ACHN (cell line): ENCODE data around the gene BMPR1A.
A peak's percentile ranks its signal among the peaks of the same experiment; 100 is the strongest.

Source experiments
- DNase-seq: peaks from one replicate; pipeline ENCODE4 v3.0.0-alpha.2; 2015
- in situ Hi-C: cut with HindIII; loops from 2 replicates; pipeline ENCODE4 v1.10.0; 2017; ENCODE audit warnings: low sequenced_read_pairs, low pct_ligation_motif_present, low pct_unique_long_range_greater_than_20kb

Gene BMPR1A

DNA sequence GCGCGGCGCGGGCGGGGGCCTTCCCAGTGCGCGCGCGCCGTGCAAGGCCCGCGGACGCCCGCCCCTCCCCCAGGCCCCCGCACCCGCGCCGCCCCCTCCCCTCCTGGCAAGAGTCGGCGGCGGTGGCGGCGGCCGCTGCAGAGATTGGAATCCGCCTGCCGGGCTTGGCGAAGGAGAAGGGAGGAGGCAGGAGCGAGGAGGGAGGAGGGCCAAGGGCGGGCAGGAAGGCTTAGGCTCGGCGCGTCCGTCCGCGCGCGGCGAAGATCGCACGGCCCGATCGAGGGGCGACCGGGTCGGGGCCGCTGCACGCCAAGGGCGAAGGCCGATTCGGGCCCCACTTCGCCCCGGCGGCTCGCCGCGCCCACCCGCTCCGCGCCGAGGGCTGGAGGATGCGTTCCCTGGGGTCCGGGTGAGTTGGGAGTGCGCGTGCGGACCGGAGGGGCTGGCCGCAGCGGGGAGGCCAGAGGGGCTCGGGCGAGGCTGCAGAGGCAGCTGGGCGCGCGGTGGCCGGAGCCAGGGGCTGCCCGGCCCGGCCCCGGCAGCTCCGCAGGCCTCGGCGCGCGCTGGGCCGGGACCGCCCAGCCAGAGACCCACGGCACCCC lies at the start of gene BMPR1A:
BMPR1A (plus strand) TSS at position 109 of the 602 bp plus-strand sequence. CDS start 119,400 bp downstream, outside the sequence.
- DNase-seq, result peak; percentile 92
- in situ Hi-C loops, result no loop called here

DNA sequence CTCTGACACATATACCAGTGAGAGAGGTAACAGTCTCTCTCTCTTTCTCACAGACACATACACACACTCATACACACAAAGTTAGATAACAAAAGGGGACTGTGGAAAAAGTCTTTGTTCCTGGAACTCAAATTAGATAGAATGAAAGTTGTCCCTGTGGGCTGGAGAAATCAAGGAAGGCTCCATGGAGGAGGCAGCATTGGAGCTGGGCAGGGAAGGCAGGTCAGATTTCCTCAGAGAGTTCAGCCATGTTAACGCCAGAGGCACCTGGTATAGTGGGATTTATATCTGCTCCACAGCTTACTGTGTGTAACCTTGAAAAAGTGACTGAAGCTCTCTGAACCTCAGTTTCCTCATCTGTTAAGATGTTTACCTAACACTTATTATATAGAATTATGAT lies 49.4 kb upstream of the BMPR1A start:
- no peak for DNase-seq
- in situ Hi-C loops, result no loop called here

DNA sequence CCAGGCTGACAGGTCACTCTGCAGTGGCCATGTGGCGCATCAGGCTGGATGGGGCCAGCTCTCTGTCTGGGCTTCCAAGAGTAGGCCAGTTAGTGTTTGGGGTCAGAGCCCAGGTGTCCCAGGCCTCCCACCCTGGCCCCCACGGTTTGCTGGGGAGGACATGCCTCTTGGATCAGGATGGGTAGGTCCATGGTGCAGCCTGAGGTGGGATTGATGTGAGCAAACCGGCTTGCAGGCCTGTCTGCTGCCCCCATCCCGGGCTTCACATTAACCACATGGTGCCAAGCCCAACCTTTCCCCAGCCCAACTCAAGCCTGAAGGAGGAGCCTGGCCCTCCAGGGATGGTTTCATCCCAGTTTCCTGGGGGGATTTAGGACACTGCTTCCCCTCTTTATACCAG lies 48.9 kb upstream of the BMPR1A start:
- DNase-seq, result no peak
- in situ Hi-C loops, result no loop called here

DNA sequence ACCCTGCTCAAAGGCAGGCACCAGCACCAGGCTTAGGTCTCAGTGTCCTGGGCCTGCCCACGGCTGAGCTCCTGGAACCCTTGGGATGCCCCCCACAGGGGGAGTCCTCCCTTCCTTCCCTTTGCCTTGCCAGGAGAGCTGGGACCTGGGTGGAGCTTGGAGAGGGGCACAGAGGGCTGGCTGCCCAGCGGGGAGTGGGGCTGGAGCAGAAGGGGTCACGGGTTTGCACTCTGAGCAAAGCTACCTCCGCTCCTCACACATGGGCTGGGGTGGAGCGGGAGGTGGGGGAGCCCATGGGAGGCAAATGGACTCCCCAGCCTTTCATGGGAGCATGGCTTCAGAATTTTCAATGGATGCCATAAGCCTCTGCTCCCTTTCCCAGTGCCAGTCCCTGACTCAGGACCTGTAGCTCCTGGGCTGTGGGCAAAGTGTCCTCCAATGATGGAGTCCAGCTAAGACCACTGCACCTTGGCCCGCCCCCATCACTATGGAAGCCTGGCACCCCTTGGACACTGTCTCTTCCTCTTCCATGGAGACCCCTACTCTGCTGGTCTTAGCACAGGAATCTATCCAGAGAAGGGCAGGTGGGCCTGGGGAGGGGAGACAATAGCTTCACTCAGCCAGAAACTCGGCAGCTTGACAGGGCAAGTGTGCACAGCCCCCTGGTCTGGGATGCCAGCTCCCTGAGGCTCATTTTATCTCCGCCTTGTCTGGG lies 48.2 kb upstream of the BMPR1A start:
- DNase-seq, result no peak
- in situ Hi-C loops, result no loop called here

DNA sequence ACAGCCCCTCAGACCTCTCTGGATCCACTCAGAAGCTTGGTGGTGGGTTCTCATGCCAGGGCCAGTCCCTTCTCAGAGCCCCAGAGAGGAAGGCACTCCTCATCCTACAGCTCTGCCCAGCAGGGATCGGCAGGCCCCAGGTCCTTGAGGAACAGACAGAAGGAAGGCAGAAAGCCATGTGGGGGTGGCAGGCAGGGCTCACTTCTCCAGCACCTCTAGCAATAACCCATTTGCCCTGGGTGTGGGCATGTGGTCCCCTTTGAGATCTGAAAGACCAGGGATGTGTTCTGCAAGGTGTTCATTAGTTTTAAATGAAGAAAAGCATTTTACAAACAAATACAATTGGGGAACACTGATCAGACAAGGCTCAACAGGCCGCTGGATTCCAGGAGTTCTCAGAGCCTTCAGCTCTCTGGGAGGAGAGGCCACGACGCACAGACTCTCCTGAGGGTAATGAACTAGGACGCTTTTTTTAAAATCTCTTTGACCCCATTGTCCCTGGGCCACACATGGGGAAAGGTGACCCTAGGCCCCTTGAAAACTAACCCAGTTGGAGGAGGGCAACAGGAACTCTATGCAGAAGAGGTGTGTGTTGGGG lies 47.5 kb upstream of the BMPR1A start:
- in situ Hi-C loops, result no loop called here
- DNase-seq, result no peak

DNA sequence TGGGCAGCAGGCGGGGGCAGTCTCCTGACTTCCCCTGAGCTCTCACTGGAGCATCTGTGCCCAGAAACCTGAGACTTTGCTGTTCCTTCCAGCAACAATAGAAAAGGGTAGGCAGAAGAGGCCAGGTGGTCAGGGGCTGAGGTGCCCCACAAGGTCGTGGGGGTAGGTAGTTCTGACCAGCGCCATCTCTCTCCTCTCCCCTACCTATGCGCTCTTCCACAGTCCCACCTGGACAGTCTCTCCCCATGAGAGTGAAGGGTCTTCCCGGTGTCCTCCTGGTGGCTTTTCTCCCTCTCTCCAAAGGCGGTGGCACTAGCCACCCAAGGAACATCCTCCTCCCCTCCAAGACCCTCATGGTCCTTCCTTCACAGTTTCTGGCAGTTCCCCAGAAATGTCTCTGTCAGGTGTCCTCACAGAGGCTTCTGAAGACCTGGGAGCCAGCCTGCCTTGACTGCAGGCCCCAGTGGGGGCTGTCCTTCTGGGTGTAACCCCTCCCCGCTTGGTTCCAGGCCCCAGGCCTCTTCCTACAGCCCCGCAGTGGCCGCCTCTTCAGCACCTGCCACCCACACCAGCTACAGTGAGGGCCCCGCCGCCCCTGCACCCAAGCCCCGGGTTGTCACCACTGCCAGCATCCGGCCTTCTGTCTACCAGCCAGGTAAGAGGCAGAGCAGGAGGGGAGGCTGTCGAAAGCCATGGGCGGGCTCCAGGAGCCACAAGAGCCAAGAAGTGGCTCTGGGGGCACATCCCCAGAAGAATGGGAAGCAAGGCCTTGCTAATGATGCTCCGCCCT lies 46.8 kb upstream of the BMPR1A start:
- no peak for DNase-seq
- in situ Hi-C loops, result no loop called here

DNA sequence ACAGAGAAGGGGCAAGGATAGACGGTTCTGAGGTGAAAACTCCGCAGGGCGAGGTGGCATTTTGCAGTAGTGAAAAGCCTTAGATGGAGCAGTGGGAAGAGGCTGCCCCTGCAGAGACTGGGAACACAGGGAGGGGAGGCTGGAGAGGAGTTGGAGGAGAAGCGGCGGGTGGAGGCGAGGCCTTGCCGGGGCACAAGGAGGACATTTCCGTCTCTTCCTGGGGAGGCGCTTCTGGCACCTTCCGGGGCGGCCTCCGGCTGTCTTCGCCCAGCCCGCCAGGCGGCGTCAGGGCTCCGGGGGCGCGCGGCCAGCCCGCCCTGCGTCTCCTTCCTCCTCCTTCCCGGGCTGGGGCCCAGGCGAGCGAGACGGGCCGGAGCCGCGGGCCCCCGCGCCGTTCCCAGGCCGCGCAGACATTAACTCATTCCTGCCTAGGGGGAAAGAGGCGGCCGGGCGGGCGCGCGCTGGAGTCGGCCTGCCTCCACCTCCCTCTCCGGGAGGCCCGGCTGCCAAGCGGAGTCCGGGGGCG lies 45.4 kb upstream of the BMPR1A start:
- in situ Hi-C loops, result no loop called here
- peak; percentile 94 for DNase-seq

DNA sequence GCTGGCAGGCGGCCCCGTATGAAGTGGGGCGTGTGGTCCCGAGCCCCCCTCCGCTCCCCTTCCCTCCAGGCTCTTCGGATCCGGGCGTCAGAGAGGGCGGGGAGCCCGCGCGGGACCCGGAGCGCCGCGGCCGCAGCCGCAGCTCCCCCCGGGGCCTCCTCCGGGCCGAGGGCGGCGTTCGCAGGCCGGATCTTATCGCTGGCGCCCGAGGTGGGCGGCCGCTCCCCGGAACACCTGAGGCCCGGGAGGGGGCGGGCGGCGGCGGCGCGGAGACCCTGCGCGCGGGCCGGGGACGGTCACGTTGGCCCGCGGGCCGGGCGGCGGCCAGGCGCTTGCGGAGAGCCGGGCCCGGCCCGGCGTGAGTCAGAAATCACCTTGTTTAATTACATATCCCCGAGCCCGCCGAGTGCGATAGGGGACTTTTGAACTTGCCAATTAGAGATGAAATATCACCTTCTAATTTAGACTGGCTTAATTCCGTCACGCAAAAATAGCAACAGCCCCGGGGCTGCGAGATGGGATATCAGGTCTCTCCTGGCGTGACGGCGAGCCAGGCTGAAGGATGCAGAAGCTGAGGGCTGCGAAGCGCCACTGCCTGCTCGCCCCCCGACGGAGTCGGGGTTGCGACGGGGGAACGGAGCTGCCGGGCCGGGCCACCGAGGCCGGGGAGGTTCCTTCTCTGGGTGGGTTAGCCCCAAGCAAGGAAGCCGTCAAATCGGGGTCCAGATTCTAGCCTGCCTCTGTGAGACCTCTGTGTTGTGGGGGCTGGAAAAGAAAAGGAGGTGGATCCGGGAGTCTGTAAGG lies 44.7 kb upstream of the BMPR1A start:
- in situ Hi-C loops, result no loop called here
- DNase-seq, result peak; percentile 49

DNA sequence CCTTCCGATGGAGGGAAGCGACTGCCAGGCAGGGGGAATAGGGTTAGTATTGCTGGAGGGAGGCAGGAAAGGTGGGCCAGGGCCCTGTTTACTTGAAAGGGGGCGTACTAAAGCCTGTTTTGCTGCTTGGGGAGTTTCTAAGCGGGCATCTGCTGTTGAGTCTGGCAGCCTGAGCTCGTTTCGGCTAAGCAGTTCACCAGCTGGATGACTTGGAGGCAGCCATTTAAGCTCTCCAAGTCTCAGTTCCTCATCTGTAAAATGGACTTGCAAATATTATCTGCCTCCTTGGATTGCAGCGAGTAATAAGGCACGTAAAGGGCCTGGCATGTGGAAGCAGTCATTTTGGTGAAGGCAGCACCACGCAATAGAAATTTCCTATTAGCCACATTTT lies 44.1 kb upstream of the BMPR1A start:
- peak; percentile 16 for DNase-seq
- in situ Hi-C loops, result no loop called here

DNA sequence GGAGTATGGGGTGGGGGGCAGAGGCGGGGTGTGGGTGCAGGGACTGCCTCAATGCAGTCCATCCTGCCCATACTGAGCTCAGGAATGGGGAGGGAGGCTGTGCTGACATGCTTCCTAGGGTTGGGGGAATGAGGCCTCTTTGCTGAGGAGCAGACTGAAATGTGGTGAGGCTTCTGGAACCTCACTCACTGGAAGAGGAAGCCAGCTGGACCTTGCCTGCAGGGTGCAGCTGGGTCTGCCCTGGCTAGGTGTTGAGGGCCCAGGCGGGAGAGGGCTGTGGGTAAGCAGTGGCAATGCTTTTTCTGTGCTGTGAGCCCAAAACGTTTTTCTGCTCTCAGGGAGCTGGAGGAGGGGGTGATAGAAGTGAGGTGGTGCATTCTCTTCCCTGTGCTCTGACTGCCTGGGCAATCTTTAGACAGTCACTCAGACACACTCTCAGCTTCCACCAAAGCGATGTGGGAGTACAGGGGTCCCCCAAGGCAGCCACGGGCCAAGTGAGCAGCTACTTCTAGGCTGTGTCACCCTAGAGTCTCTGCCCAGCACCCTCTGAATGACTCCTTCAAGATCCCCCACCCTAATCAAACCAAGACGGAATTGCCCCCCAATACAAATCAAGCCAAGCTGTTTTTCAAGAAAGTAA lies 41.1 kb upstream of the BMPR1A start:
- in situ Hi-C loops, result no loop called here
- DNase-seq, result no peak

DNA sequence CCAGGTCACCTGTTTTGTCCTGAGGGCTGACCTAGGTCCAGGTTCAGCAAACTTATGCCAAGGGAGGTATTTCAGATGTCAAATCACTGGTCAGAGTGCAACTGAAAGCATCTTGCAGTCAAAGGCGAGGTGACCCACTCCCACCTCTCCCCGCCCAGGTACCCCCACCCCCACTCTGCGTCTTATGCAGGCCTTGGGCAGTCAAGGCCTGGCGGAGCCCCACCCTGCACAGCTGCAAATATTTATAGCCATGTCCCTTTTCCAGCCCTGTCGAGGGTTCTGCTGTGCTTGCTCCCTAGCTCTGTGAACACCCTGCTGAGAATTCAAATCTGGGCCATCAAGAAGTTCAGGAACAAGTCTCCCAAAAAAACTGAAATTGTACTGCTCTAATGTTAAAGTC lies 40.6 kb upstream of the BMPR1A start:
- no peak for DNase-seq
- in situ Hi-C loops, result no loop called here

DNA sequence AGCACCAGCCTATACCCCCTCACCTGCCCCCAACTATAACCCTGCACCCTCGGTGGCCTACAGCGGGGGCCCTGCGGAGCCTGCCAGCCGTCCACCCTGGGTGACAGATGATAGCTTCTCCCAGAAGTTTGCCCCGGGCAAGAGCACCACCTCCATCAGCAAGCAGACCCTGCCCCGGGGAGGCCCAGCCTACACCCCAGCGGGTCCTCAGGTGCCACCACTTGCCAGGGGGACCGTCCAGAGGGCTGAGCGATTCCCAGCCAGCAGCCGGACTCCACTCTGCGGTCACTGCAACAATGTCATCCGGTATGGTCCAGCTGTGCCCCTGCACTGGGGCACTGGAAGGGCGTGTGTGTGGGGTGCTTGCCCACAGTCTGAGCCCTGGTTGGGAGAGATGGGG lies 40.0 kb upstream of the BMPR1A start:
- in situ Hi-C loops, result no loop called here
- DNase-seq, result no peak

DNA sequence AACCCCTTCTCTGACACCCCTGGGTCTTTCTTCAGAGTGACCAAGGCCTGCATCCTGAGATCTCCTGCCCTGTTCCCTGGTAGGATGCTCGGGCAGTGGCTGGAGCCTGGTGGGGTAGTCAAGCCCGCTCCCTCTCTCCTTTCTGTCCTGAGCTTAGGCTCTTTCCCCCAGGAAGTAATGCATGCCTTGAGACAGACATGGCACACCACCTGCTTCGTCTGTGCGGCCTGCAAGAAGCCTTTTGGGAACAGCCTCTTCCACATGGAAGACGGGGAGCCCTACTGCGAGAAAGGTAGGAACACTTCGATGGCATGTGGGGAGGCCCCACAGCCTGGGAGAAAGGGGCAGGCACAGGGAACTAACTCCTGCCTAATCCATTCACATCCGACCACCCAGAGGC lies 37.9 kb upstream of the BMPR1A start:
- DNase-seq, result no peak
- in situ Hi-C loops, result no loop called here

DNA sequence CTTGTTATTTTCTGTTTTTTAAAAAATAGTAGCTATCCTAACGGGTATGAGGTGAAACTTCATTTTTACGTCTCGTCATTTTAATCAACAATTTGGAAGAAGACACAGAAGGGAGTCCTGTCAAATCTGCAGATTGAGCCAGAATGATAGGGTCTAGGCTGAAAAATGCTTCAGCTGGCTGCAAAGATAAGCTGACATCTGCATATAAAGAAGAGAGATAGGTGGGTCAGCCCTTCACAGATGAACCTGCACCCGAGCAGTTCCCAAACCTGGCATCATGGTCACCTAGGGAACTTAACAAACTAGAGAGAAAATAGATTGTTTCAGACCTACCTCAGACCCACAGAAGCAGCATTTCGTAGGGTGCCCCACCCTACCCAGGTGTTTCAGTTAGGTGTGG lies 35.2 kb upstream of the BMPR1A start:
- no peak for DNase-seq
- in situ Hi-C loops, result no loop called here

DNA sequence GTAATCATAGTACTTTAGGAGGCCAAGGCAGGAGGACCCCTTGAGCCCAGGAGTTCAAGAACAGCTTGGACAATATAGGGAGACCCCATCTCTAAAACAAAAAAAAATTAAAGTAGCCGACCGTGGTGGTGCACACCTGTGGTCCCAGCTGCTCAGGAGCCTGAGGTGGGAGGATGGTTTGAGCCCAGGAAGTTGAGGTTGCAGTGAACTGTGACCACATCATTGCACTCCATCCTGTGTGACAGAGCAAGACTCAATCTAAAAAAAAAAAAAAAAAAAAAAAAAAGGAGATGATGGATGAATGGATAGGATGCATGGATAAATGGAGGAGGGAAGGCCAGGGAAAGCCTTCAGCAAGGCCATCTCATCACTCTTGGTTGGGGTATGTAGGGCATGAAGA lies 33.4 kb upstream of the BMPR1A start:
- no peak for DNase-seq
- in situ Hi-C loops, result no loop called here

DNA sequence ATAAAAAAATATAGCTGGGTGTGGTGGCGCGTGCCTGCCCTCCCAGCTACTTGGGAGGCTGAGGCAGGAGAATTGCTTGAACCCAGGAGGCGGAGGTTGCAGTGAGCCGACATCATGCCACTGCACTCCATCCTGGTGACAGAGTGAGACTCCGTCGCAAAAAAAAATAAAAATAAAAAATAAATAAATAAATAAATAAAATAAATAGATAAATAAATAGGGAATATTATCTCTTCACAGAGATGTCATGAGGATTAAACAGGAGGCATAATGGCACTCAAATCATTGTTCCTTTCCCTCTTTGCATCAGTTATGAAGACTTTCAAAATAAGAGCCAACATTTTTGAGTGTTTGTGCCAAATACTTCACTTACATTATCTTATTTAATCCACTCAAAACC lies 32.0 kb upstream of the BMPR1A start:
- DNase-seq, result no peak
- in situ Hi-C loops, result no loop called here

DNA sequence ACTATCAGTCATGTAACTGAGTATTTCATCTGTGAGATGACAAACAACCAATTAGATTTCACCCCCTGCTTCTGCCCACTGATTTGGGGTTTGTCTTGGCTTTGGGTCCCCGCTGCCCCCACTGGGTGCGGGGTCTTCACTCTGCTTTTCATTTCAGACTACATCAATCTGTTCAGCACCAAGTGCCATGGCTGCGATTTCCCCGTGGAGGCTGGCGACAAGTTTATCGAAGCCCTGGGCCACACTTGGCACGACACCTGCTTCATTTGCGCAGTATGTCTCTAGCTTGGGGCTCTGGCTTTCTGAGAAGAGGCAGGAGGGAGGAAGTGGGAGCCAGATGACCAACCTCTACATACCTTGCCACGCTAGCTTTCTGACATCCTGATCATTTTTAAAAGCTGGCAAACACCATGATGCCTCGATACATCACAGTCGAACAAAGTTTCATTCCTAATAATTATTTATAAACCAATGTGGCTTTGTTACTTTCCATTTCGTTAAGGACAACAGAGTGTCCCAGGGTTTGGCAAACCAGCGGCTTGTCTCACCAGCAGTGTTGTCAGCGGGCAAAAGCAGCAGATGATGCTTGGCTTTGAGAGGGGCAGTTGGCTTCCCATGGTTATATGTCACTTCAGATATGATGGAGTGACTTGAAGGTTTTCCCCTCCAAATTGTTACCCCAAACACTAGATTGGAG lies 30.3 kb upstream of the BMPR1A start:
- no peak for DNase-seq
- in situ Hi-C loops, result no loop called here

DNA sequence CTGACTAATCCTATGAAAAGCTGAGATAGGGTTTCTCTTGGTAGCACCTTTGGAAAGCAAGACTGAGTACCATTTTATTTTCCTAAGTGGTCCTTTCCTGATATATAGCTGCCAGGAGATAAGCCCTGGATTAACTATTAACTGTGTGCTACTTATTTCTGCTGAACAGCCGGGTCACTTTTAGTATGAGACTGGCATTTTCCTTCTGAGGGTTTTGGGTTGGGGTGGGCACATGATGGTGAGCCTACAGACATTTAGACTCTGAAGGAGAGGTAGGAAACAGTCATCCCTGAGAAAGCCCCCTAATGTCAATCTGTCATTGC lies 29.8 kb upstream of the BMPR1A start:
- in situ Hi-C loops, result no loop called here
- no peak for DNase-seq
